Upper lobe of right lung (tissue), 1 donor: Measurements from ENCODE around the gene SHMT2. TPM values are rescaled to one million over a fixed set of nuclear protein-coding genes. Genes with fewer than 3 reads are reported as not detected.

Experiments used
- ATAC-seq: fragments of 200-7000 bp; cut with Tn5 transposase; one replicate; pipeline ENCODE4 v1.9.1; 2020; ENCODE audit warnings: mild to moderate bottlenecking, moderate library complexity
- DNase-seq: peaks from one replicate; pipeline ENCODE4 v3.0.0-alpha.2; 2020
- H3K27ac ChIP-seq: fragments of 200-600 bp; one replicate; pipeline ENCODE4 v1.8.0; 2022
- H3K27me3 ChIP-seq: fragments of 200-600 bp; one replicate; pipeline ENCODE4 v1.8.0; 2022; ENCODE audit warnings: mild to moderate bottlenecking
- H3K36me3 ChIP-seq: fragments of 200-600 bp; one replicate; pipeline ENCODE4 v1.8.0; 2022
- H3K4me1 ChIP-seq: fragments of 200-600 bp; one replicate; pipeline ENCODE4 v1.8.0; 2022
- H3K4me3 ChIP-seq: fragments of 200-600 bp; one replicate; pipeline ENCODE4 v1.8.0; 2022; ENCODE audit warnings: mild to moderate bottlenecking
- H3K9me3 ChIP-seq: fragments of 200-600 bp; one replicate; pipeline ENCODE4 v1.8.0; 2022
- CTCF ChIP-seq: fragments of 200-600 bp; IDR thresholded peaks from one replicate; pipeline ENCODE4 v1.8.0; 2022; ENCODE audit warnings: antibody characterized with exemption
- intact Hi-C: fragments of 100-400 bp; cut with DNase I; formaldehyde crosslinking; loops from one replicate; pipeline ENCODE4 v1.11.0; 2022
- total RNA-seq: library from RNA; stranded (reverse); fragmentation: NEBNext Ultra II Directional; extraction: Animal tissue kit (Norgen Biotek cat#: 25700); gene quantifications from one replicate; pipeline ENCODE4 v1.2.1, GENCODE V29; 2021
- donor health status: DM: no; HTN: yes; CAD: no; lungs with severe emphysema.

The SHMT2 gene
- total RNA-seq, 1 donor from 2014 or later = 59.2 TPM

- intact Hi-C loops = no loop called here
- peak overlapping the region; percentile 19 for H3K4me3 ChIP-seq
- H3K36me3 ChIP-seq = peaks cover 34% of the 10 kb centered on the region
- TF ChIP-seq CTCF = no peak
- H3K27ac ChIP-seq = peak overlapping the region; percentile 6
- H3K4me1 ChIP-seq = peaks cover 37% of the 10 kb centered on the region
- no peak for ATAC-seq
- H3K27me3 ChIP-seq = peaks cover 48% of the 10 kb centered on the region
- H3K9me3 ChIP-seq = no peaks in the 10 kb centered on the region
- DNase-seq = no peak
These were observed 6.9 kb downstream of the SHMT2 start for GRCh38 chr12:57236201-57236924.

GRCh38 chr12:57236925-57237595 is 7.5 kb downstream of the SHMT2 start:
- no peak for TF ChIP-seq CTCF
- Histone ChIP-seq H3K4me1 (peaks cover 42% of the 10 kb centered on the region), H3K9me3 (no peaks in the 10 kb centered on the region), H3K36me3 (peaks cover 27% of the 10 kb centered on the region), H3K27ac (peak overlapping the region; percentile 6), H3K27me3 (peaks cover 55% of the 10 kb centered on the region), H3K4me3 (no peak overlapping the region)
- intact Hi-C loops = no loop called here
- DNase-seq (no peak), ATAC-seq (no peak)

- Histone ChIP-seq H3K4me3 (no peak overlapping the region), H3K27me3 (peaks cover 60% of the 10 kb centered on the region), H3K36me3 (peaks cover 22% of the 10 kb centered on the region), H3K9me3 (no peaks in the 10 kb centered on the region), H3K4me1 (peaks cover 43% of the 10 kb centered on the region), H3K27ac (no peak overlapping the region)
- intact Hi-C loops = no loop called here
- no peak for ATAC-seq
- DNase-seq = peak; percentile 23
- no peak for TF ChIP-seq CTCF
These were observed 8.1 kb downstream of the SHMT2 start for GRCh38 chr12:57237596-57237931.

GRCh38 chr12:57237932-57238853 is 8.7 kb downstream of the SHMT2 start:
- no peaks in the 10 kb centered on the region for H3K9me3 ChIP-seq
- DNase-seq = peak; percentile 64
- H3K36me3 ChIP-seq = peaks cover 15% of the 10 kb centered on the region
- peaks cover 66% of the 10 kb centered on the region for H3K27me3 ChIP-seq
- intact Hi-C loops = no loop called here
- H3K4me3 ChIP-seq = peak overlapping the region; percentile 44
- ATAC-seq = no peak
- H3K27ac ChIP-seq = no peak overlapping the region
- no peak for TF ChIP-seq CTCF
- H3K4me1 ChIP-seq = peaks cover 49% of the 10 kb centered on the region

- DNase-seq (peak; percentile 93), ATAC-seq (peak; percentile 94)
- Histone ChIP-seq H3K36me3 (peaks cover 7% of the 10 kb centered on the region), H3K4me3 (peak overlapping the region; percentile 44), H3K27me3 (peaks cover 73% of the 10 kb centered on the region), H3K27ac (no peak overlapping the region), H3K9me3 (no peaks in the 10 kb centered on the region), H3K4me1 (peaks cover 56% of the 10 kb centered on the region)
- intact Hi-C loops = no loop called here
- TF ChIP-seq CTCF = peak; percentile 100
These were observed 9.5 kb downstream of the SHMT2 start for GRCh38 chr12:57238854-57239554.
